Right renal pelvis (tissue), 4 donors: ENCODE data around the gene PRKCZ. TPM values are rescaled to one million over a fixed set of nuclear protein-coding genes. Genes with fewer than 3 reads are reported as not detected.
A peak's percentile ranks its signal among the peaks of the same experiment; 100 is the strongest.

Experiments used
- DNase-seq, 4 donors: peaks; one replicate each; pipeline ENCODE4 v3.0.0-alpha.2; 2013; ENCODE audit warnings: low read depth in 4 of 4, low spot score in 3 of 4, missing footprints in 1 of 4
- polyA plus RNA-seq, 4 donors: library from polyadenylated mRNA; unstranded; fragments of 120-200 nt; gene quantifications; one replicate each; pipeline ENCODE4 v1.2.1, GENCODE V29; 2013; ENCODE audit not compliant: insufficient read length in 4 of 4

PRKCZ gene
- polyA plus RNA-seq, 4 donors: 32.8 to 37.0 (median 34.0) TPM

- DNase-seq: no peak
These were observed 136.0 kb downstream of the PRKCZ start for GRCh38 chr1:2185880-2186855.

- no peak for DNase-seq
These were observed 136.7 kb downstream of the PRKCZ start for GRCh38 chr1:2186901-2187300.

DNA sequence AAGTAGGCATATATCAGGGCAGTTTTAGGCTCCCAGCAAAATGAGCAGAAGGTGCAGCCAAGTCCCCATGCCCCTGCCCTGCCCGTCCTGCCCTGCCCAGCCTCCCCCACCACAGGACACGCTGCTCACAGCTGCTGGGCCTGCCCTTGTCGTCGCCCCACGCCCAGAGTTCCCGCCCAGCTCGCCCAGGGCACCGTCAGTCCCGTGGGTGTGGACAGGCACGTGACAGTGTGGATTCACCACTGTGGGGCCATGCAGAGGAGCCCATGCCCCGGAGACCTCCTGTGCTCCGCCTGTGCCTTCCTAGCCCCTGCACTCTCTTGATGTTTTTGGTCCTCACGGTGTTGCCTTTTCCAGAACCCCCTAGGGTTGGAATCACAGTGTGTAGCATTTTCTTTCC, 137.4 kb downstream of the PRKCZ start:
- DNase-seq: no peak

GRCh38 chr1:2188336-2188735, 138.1 kb downstream of the PRKCZ start:
- DNase-seq: no peak

DNA sequence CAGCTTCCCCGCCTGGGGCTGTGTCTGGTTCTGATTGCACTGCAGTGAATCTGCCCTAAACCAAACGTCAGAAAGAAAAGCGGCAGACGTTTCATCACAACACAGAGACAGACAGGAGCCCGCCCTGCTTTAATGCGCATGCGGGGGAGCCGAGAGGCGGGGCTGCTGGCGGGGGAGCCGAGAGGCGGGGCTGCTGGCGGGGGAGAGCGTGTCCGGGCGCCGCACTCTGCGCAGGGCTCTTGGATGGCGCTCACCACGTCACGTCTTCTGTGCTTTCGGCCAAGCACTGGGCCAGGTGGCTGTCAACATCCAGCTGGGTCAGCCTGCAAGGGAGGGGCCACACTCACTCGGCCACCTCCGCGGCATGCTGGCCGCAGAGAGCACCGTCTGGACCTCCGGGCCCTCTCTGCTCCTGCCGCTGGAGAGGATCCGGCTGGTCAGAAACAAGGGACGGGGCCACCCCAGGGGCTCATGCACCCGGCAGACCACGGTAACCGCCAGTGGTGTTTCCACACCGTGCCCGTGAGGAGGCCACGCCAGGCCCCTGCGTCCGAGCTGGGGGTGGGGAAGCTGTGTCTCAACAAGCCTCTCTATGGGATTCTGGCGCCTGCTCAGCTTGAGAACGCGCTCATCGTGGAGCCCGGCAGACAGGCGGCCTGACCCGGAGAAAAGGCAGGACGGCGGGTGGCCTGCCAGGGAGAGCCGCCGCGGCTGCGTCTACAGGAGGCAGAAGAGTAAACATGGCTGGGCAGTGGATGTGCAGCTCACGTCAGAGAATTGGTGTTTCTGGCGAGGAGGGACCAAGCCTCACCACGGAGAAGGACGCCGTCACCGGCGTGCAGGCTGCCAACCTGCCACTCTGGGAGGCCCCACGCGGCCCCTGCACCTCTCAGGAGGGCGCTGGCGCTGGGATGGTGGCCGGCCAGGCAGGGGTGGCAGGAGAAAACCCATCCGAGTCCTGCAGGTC, 139.5 kb downstream of the PRKCZ start:
- DNase-seq: peak in 3 of 4 donors; percentile 85 to 88 (median 85)

- no peak for DNase-seq
These were observed 140.3 kb downstream of the PRKCZ start for GRCh38 chr1:2190491-2190976.

DNA sequence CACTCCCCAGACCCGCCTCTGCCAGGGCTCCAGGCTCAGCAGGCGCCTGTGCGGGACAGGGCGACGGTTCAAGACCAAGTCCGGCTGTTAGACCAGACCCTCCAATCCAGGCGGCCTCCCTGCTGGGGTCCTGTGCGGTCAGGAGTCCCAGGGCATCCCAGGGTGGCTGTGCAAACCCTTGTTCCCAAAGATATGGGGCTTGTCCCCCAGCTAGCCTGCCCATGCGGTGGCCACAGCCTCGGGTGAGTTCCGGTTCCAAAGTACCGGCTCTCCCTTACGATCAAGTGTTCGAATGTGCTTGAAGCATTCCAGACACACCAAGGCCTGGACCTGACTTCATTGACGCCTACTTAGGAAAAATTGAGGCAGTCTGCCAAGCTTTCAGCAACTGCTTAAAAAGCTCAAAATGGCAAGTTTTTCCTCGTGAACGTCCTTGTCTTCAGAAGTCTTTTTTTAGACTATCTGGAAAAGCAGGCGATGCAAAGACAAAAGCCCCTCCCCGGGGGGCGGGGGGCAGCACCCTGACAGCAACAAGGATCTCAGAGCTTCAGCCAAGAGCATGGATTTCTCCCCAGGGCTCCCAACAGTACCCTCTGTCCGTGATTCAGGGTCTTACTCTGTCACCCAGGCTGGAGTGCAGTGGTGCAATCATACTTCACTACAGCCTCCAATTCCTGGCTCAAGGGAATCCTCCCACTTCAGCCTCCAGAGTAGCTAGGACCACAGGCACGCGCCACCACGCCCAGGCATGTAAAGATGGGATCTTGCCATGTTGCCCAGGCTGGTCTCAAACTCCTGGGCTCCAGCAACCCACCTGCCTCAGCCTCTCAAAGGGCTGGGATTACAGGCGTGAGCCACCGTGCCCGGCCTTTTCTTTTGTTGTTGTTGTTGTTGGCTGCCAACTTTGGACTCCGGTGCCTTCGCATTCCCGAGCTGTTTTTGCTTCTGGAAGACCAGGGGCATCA, 142.1 kb downstream of the PRKCZ start:
- no peak for DNase-seq

DNA sequence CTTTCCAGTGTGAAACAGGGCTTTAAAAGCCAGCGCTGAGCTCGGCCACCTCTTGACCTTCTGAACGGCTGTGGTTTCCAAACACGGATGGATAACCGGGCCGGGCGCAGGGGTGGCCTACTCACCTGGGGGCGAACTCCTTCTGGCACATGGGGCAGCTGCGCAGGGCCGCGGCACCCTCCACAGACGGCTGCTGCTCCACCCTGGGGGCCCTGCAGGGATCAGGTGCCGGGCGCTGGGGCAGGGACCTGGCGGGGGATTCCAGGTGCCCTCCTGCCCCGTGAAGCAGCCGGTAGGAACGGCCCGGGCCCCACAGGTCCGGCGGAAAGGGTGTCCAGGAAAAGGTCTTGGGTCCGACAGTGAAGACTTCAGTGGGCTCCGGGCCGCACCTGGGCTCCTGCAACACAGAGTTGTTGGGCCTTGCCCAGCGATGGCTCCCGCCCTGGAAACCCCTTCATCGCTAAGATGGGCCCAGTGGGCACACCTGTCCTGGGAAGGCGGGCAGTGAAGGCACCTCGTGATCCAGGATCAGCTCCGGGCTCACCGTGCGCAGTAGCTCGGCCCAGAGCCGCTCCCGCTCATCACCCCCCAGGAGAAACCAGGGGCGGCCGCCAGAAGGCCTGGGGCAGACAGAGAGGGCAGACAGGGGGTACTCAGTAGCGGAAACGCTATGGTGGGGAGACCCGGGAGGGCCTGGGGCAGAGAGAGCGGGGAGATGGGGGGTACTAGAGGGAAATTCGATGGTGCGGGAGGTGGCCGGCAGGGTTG, 143.5 kb downstream of the PRKCZ start:
- DNase-seq: no peak

DNA sequence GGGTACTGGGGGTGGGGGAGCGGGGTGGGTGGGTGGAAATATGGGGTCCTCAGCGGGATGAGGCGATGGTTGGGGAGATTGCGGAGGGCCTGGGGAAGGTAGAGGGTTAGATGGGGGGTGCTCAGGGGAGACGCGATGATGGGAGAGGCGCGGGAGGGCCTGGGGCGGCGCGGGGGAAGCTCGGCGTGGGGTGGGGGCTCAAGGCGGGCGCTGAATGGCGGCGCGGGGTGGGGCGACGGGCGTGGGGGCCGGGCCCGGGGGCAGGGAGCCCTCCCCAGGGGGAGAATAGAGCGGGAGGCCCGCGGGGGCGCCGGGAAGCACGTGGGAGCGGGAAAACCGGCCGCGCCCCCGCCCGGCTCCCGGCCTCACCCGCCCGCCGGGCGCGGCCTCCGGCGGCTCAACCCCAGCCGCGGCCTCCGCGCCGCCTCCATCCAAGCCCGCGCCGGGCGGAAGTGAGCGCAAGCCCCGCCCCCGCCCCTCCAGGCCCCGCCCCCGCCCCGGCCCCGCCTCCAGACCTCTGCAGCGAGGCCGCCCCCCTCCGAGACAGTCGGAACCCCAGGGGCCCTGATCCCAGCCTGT, 144.2 kb downstream of the PRKCZ start, which contains the start of gene FAAP20:
Gene FAAP20, minus strand, starts transcription at position 454 of the 579 bp plus-strand sequence. Its CDS starts 23 bp downstream, at position 431.
- no peak for DNase-seq

DNA sequence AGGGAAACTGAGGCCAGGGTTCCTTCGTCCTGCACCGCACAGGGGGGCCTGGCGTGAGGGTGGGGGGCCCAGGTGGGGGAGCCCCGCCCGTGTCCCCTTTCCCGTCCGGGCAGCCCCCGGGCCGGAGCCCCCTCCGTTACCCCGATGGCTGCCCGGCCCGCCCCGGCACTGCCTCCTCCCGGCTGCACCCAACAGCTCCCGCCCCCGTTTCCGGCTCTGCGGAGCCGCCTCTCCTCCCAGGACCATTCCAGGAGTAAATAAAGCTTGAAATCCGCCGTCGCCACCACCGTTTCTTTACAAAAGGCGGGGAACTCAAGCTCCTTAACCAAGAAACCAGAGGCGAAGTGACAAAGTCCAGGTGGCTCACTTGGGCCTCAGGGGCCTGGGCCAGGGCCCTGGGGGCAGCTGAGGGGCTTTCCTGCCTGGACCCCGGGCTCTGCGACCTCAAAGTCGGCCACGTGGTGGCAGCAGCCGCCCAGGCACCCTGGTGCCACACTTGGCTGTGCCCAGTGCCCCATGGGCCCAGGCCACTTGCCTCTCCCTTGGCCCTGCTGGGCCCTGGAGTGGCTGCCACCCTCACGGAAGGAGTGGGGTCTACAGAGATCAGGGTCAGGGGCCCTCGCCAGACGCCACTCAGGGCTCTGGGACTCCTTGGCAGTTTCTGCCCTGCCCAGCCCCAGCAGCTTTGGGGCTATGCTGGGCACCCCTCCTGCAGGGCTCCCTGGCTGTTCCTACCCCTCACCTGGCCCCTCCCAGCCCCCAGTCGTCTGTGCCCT, 144.9 kb downstream of the PRKCZ start:
- peak in 3 of 4 donors; percentile 63 to 75 (median 67) for DNase-seq

- no peak for DNase-seq
These were observed 145.6 kb downstream of the PRKCZ start for GRCh38 chr1:2195785-2196184.

DNA sequence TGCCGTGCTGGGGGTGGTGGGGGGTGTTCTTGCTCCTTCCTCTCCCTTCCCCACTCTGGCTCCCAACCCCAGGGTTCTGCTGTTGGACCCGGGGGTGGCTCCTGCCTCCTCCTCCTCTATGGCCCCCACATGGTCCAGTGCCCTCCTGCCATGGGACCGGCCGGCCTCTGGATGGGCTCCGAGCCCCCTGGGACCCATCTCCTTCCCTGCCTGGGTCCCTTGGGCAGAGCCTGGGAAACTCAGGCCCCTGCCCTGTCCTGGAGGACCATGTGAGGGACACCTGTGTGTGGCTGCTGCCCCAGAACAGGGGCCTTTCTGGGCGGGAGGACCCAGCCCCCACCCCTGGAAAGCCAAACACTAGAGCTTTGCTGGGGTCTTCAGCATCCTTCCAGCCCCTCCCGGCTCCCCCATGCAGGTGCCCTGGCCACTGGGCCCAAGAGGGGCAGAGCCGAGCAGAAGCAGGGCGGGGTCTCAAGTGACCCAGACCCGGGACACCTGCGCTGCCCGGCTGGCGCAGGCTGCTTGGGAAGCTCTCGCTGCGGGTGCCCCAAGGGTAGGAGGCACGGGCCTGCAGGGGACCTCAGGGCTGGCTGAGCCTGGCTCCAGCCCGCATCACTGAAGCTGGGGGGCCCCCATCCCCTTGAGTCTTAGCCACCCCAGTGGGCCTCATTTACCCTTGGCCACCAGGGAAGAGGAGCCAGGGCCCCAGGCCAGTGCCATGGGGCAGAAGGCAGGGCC, 146.9 kb downstream of the PRKCZ start:
- no peak for DNase-seq

- no peak for DNase-seq
These were observed 147.5 kb downstream of the PRKCZ start for GRCh38 chr1:2197707-2198165.

DNA sequence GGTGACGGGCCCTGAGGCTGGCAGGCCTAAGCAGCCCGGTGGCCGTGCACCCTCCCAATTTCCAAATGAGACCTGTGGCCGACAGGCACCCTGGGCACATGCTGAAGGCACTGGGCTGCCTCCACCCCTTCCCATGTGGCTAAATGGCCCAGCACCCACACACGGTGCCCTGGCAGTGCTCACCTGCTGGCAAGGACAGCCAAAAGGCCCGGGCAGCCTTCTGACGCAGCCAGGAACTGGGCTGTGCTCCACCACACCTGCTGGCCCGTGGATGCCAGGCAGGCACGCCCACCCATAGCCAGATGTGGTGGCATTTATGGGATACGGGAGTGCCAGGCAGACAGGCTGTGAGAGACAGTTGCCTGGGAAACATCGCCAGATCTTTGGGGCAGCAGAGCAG, 148.4 kb downstream of the PRKCZ start:
- DNase-seq: no peak

DNA sequence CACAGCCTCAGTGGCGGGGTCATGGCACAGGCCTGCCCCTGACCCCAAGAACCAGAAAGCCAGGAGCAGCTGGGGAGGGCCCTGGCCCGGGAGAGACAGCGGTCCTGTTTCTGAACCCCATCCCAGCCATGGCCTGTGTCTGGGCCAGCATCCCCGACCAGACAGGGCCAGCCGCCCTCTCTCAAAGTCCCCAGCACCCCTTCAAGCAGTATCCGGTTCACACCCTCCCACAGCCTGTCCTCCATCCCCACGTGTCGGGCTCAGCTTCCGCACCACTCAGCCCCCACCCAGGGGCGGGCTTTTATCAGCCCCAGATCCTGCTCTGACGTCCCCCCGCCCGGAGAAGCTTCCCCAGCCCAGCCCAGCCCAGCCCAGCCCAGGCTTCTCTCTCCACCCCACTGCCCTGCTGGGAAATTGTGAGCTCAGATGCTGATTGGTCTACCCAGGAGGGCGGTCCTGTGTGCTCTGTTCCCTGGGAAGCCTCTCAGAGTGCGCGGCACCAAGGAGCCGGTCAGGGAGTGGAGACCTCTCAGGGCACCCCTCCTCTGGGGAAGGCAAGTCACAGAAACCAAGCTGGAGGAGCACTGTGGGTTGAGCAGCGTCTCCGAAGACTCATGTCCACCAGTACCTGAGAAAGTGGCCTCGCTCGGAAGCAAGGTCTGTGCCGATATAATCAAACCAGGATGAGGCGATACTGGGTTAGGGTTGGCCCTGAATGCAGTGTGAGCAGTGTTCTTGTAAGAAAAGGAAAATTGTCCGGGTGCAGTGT, 149.0 kb downstream of the PRKCZ start:
- peak in 3 of 4 donors; percentile 75 to 81 (median 77) for DNase-seq

GRCh38 chr1:2200308-2200943, 150.2 kb downstream of the PRKCZ start:
- no peak for DNase-seq
